Measurements from ENCODE around the gene UBE4B.

DNA sequence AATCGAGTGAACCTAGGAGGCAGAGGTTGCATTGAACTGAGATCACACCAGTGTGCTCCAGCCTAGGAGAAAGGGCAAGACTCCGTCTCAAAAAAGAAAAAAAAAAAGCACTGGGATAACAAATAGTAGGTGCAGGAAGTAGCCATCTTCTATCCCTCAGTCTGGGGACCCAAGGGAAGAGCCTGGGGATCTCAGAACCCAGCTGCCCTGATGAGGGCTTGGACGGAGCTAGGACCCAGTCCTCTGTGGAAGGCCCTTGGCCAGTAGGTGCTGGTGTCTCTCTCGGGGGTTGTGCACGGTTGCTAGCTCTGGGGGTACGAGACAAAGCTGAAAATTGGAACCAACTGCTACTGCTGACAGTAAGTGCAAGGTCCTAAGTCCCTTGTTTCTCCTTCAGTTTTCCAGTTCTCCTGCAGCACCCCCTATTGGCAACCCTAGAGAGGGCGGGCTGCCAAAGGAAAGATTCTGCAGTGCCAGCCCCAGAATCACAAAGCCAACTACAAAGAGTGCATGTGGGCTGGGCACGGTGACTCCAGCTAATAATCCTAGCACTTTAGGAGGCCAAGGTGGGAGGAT, 120.0 kb downstream of the UBE4B start:
- TF ChIP-seq USF2 (IDR thresholded peaks at IDR 0.05; ENCODE audit: low read depth, low read length) (no peak), CTCF (conservative IDR thresholded peaks at IDR 0.05; ENCODE audit: low read depth, low read length) (peak; percentile 69), POLR2A (IDR thresholded peaks at IDR 0.05; ENCODE audit: low read depth, low read length) (no peak), CEBPB (IDR thresholded peaks at IDR 0.05; ENCODE audit: low read depth, low read length) (no peak), NFE2L2 (IDR thresholded peaks at IDR 0.05; ENCODE audit: low read depth, low read length) (no peak), RAD21 (IDR thresholded peaks at IDR 0.05; ENCODE audit: low read length) (peak; percentile 82), MAZ (IDR thresholded peaks at IDR 0.05; ENCODE audit: borderline replicate concordance, low read depth, low read length) (no peak), MAFK (IDR thresholded peaks at IDR 0.05; ENCODE audit: low read depth, low read length) (no peak), SMC3 (IDR thresholded peaks at IDR 0.05; ENCODE audit: low read depth, low read length) (peak; percentile 67)
